Liver (tissue), 3 donors: ENCODE data around the gene EBF3.

Experiments
- CTCF ChIP-seq: fragments of 150-350 bp; IDR thresholded peaks from 2 replicates; pipeline ENCODE4 v1.5.1; 2017; ENCODE audit warnings: improper control_type of control experiment, low read depth, low read length; ENCODE audit not compliant: missing input control
- EGR1 ChIP-seq, 2 donors: IDR thresholded peaks; 2 replicates each; pipeline ENCODE4 v1.6.1; 2016 to 2018; ENCODE audit warnings: antibody characterized with exemption in 2 of 2, low read depth in 2 of 2
- RAD21 ChIP-seq, 2 donors: IDR thresholded peaks; 2 replicates each; pipeline ENCODE4 v1.6.1; 2016; ENCODE audit warnings: antibody characterized with exemption in 2 of 2, mild to moderate bottlenecking in 2 of 2
- SP1 ChIP-seq: IDR thresholded peaks from 2 replicates; pipeline ENCODE4 v1.6.1; 2018; ENCODE audit warnings: antibody characterized with exemption, mild to moderate bottlenecking
- YY1 ChIP-seq: IDR thresholded peaks from 2 replicates; pipeline ENCODE4 v1.6.1; 2016; ENCODE audit warnings: antibody characterized with exemption, mild to moderate bottlenecking
- TF ChIP-seq, protein P1 (sequence below): IDR thresholded peaks from 2 replicates; pipeline ENCODE4 v1.6.1; 2016; ENCODE audit warnings: antibody characterized with exemption, mild to moderate bottlenecking
- donor health status: healthy.
- donor health status: healthy.

GRCh38 chr10:129953119-129954051, 10.7 kb downstream of the EBF3 start:
- TF ChIP-seq CTCF (no peak), RAD21 (IDR thresholded peaks at IDR 0.05) (no peak), EGR1 (IDR thresholded peaks at IDR 0.05; ENCODE audit: low read depth in 2 of 2) (no peak), YY1 (no peak), SP1 (no peak)
- TF ChIP-seq, protein P1, sequence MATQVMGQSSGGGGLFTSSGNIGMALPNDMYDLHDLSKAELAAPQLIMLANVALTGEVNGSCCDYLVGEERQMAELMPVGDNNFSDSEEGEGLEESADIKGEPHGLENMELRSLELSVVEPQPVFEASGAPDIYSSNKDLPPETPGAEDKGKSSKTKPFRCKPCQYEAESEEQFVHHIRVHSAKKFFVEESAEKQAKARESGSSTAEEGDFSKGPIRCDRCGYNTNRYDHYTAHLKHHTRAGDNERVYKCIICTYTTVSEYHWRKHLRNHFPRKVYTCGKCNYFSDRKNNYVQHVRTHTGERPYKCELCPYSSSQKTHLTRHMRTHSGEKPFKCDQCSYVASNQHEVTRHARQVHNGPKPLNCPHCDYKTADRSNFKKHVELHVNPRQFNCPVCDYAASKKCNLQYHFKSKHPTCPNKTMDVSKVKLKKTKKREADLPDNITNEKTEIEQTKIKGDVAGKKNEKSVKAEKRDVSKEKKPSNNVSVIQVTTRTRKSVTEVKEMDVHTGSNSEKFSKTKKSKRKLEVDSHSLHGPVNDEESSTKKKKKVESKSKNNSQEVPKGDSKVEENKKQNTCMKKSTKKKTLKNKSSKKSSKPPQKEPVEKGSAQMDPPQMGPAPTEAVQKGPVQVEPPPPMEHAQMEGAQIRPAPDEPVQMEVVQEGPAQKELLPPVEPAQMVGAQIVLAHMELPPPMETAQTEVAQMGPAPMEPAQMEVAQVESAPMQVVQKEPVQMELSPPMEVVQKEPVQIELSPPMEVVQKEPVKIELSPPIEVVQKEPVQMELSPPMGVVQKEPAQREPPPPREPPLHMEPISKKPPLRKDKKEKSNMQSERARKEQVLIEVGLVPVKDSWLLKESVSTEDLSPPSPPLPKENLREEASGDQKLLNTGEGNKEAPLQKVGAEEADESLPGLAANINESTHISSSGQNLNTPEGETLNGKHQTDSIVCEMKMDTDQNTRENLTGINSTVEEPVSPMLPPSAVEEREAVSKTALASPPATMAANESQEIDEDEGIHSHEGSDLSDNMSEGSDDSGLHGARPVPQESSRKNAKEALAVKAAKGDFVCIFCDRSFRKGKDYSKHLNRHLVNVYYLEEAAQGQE = no peak
